ENCODE data around the gene CHST13. TPM values are rescaled to one million over a fixed set of nuclear protein-coding genes. Genes with fewer than 3 reads are reported as not detected.
"Not testable (repeated sequence)": the region's sequence is repeated elsewhere in the genome, so short reads cannot be mapped to it uniquely, and the experiment has no call there.

CHST13 gene
- total RNA-seq, 1 donor from 2014 or later: not detected

DNA sequence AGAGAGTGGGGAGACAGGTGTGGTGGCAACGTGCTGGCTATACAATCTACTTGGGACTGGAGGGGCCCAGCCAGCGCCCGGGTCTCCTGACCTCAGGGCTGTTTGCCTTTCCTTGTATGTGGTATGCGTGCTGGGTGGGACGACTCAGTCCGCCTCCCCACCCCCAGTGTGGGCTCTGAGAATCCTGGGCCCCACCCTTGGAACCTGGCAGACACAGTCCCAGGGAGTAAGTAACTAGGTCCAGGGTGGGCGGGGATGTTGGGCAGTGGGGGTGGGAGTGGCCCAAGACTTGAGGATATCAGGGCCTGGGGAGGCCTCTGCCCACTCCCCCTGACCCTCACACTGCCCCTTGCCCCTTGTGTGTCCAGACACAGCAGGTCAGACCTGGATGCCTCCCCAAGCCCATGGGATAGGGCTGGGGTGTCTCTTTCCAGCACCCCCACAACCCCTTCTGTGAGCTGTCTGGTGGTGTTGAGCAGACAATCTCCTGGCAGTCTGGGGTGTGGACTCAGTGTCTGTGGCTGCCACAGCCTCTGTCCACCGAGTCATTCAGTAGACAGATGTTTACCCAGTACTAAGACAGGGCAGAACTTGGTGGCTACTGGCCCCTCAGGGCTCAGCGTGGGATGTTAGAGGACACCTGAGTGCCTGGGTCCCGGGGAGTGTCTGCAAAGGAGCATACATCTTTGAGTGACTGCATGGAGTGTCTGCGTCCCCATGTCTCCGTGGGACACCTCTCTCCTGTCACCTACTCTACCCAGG lies 1.3 kb downstream of the CHST13 start:
- no peak for DNase-seq (ENCODE audit: low read depth)

GRCh38 chr3:126525853-126526667 lies 2.1 kb downstream of the CHST13 start:
- DNase-seq (ENCODE audit: low read depth): no peak

DNA sequence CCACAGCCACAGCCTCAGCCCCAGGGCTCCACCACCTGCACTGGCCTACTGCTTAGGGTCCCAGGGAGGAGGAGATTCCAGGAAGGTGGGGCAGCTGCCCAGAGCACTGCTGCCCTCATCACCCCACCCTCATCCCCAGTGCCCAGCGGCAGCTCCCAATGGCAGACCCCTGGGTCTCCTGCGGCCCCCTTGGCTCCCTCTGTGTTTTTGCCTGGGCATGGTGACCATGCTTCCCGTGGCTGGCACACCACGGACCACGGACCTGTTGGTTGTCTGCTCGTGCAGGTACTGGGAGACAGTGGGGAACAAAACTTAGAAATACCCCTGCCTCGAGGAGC lies 2.7 kb downstream of the CHST13 start:
- DNase-seq (ENCODE audit: low read depth): no peak

- no peak for DNase-seq (ENCODE audit: low read depth)
These were observed 3.1 kb downstream of the CHST13 start for GRCh38 chr3:126527006-126527405.

DNA sequence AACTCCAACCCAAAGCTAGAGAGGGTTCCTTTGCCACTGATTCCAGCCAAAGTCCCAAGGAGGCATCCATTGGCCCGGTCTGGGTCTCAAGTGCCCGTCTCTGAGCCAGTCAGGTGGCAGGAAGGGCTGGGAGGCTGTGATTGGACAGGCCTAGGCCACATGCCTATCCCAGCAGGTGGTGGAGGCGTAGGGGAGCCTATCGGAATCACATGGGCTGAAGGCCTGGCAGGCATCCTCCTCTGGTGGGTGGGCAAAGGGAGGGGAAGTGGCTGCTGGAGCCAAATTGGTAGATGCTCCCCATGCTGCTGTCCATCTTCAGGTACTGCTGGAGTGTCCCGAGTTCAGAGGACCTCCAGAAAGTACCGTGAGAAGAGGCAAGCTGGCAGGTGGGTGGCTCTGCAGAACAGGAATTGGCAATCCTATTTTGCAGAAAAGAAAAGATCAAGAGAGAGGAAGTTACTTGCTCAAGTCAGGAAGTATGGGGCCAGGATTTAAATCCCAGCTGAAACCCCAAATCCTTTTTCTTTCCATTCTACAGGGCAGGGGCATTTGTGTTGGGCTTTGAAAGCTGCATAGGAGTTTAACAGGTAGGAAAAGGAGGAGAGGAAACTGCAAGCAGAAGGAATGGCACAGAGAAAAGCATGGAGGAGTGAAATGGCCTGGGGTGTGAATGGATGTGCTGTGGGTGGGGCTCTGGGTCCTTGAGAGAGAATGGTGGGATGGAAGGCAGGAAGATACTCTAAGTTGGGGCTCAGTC lies 3.7 kb downstream of the CHST13 start:
- DNase-seq (ENCODE audit: low read depth): no peak

GRCh38 chr3:126528419-126528799 lies 4.5 kb downstream of the CHST13 start:
- no peak for DNase-seq (ENCODE audit: low read depth)

- no peak for DNase-seq (ENCODE audit: low read depth)
These were observed 5.0 kb downstream of the CHST13 start for GRCh38 chr3:126528800-126529541.

DNA sequence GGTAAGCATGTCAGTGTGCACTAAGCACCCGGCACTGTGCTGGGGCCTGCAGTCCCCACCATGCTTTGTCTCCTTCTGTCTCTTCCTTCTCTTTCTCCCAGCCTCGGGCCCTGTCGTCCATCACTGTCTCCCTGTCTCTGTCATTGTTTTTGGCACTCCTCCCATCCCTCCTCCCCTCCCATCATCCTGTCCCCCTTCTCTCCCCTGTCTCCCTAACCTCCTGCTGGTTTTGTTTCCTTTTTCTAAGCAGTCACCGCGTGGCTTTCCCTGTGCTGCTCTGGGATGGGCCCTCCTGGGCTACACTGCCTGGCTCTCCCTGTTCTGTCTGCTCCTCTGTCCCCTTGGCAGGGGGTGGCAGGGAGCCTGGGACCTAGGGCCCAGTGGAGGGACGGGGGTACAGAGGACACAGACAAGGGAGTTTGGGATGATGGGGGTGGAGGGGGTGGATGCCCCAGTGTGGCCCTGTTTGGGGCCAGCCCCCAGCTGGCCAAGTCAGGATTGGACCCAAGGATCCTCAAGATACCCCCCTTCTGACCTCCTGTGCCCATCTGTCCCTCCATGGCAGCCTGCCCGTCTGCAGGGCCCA lies 5.7 kb downstream of the CHST13 start:
- no peak for DNase-seq (ENCODE audit: low read depth)

DNA sequence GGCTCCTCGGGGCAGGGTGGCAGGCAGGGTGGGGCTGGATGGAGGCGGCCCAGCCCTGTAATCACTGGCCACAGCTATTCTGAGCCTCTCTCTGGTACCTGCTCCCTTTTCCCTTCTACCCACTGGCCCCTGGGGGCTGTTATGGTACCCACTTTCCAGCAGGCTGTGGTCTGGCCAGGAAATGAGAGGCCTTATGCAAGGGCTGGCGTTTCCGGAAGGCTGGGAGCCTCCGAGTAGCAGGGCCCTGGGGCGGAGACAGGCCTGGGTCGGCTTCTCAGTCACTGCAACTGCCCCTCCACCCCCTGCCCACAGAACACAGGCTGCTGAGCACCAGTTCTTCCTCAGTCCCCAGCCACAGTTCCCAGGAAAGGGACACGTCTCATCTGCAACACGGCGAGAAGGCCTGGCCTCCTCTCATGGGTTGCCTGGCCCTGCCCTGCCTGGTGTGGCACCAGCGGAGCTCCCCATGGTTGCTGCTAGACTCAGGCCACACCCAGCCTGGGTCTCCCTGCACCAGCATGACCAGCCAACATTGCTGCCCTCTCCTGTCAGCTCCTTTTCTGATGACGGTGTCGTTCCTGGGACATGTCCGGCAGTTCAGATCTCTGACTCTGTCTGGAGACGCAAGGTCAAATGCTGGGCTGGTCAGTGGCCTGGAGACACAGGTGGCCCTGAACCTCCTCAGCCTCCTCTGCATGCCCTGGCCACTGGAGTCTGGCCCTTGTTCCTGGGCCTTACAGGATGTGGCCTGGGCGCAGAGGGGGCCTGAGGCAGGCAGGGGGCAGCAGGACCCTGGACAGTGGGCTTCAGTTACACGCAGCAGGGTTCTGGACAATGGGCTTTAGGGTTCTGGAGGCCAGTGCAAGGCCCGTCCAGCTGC lies 6.5 kb downstream of the CHST13 start:
- peak; percentile 61 for DNase-seq (ENCODE audit: low read depth)

DNA sequence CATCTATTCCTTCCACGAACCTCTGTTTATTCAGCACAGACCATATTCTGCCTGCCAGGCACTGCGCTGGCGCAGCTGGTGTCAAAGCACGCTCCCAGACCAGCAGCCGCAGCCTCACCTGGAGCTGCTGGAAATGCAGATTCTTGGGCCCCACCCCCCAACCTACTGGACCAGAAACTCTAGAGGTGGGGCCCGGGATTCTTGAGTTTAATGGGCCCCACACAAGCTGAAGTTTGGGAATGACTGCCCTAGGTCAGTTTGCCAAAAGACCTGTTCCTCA lies 7.0 kb downstream of the CHST13 start:
- DNase-seq (ENCODE audit: low read depth): no peak

GRCh38 chr3:126533506-126533905 lies 9.6 kb downstream of the CHST13 start:
- DNase-seq (ENCODE audit: low read depth): no peak

GRCh38 chr3:126534716-126535115 lies 10.8 kb downstream of the CHST13 start:
- DNase-seq (ENCODE audit: low read depth): not testable (repeated sequence)

DNA sequence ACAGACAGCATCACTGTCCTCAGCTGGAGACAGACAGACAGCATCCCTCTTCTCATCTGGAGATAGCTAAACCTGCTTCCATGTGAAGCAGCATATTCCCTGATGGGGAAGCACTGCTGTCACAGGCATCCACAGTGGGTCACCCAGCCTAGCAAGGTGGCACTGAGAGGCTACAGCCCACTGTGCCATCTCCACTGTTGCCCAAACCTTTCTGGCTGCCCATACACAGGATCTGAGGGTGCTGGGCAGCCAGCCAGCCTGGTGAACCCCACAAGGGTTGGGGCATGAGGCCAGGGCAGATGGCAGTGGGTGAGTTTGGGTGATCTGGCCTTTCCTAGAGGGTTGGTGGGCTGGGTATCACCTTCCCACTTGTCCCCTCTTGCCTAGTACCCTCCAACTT lies 11.7 kb downstream of the CHST13 start:
- DNase-seq (ENCODE audit: low read depth): no peak

GRCh38 chr3:126536126-126536525 lies 12.2 kb downstream of the CHST13 start:
- no peak for DNase-seq (ENCODE audit: low read depth)

DNA sequence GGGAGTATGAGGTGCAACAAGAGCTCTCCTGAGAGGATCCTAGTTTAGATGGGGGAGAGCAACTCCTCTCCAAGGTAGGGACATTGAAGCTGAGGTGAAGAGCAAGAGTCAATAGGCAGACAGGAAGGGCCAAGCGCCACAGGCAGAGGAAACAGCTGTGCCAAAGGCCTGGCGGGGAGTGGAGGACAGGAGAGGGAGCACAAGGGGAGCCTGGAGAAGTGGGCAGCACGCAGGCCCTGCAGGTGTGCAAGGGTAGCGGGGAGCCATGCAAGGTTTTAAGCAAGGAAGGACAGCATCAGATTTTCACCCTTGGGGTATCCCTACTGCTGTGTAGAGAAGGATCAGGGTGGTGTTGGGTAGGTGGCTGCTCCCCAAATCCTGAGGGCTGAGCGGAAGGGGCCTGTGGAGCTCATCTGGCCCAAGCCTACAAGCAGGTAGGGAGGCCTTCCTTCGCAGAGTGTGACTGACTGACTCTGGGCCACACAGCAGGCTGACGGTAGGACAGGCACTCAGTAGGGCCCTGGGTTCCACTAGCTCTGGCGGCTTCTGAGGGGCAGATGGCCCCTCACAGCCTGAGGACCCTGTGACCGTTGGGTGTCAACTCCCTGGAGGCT lies 13.3 kb downstream of the CHST13 start:
- DNase-seq (ENCODE audit: low read depth): no peak

- DNase-seq (ENCODE audit: low read depth): no peak
These were observed 13.9 kb downstream of the CHST13 start for GRCh38 chr3:126537730-126538281.

DNA sequence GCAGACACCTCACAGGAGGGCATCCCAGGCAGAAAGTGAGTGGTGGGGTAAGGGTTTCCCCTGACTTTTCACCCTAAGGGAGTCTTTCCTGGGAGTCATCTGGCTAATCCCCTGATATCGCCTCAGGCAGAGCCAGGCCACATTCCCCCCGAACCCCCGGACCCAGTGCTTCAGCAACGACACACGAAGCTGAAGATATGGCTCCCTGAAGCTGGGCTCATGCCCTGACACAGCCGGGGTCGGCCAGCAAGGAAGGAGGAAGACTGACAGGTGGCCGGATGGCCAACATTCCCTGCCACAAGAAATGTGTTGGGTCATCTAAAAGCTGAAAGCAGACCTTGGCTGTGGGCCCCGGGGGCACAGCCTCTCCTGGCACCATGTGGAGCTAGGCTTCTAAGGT lies 14.4 kb downstream of the CHST13 start:
- peak; percentile 61 for DNase-seq (ENCODE audit: low read depth)

DNA sequence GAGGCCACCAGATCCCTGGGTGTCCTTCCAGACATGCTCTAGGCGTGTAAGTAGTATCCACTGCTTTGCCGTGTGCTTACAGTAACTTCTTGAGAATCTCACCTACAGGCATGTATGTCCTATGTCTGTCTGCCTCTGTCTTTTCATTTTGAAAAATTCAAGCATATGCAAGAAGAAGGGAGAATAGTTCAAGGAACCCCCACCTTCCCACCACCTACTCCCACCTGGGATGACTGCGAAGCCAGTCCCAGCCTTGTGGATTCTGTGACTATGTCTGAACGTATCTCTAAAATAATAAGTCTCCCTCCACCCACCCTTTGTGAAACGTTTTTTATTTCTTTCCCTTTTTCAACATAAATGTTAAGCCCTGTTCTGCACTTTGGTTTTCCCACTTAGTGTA lies 15.0 kb downstream of the CHST13 start:
- no peak for DNase-seq (ENCODE audit: low read depth)

DNA sequence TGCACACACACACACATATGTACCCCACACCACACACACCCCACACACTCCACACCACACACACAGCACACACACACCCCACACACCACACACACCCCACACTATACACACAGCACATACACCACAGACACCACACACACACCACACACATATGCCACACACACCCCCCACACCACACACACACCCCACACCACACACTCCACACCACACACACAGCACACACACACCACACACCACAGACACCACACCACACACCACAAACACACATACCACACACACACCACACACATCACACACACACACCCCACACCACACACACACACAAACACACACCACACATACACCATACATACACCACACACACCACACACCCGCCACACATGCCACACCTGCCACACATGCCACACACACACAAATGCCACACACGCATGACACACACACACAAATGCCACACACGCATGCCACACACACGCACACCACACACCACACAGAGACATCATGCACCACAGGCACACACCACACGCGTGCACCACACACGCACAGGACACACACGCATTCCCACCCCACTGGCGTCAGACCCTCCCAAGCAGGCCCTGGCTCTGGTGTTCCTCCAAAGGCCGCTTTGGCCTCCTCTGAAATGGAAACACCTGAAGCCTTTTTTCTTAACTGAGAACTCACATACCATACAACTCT lies 15.7 kb downstream of the CHST13 start:
- no peak for DNase-seq (ENCODE audit: low read depth)
